ENCODE data around the gene KCNAB2.

DNA sequence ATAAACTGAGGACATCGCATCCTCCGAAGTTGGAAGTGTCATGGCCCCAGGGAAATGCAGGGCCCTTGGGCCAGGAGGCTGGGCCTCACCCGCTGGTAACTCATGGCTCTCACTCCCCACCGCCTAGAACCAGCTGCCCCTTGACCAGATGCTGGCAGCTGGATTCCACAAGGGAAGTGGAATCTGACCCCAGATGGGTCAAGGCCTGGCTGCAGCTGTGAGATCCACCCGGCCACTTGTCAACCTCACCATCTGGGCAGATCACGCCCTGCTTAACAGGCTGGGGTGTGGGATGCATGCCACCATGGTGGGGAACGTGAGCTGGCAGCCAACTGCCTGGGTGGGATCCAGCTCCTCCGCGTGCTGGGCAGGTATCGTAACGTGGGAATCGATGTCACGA, 25.5 kb downstream of the KCNAB2 start:
- TF ChIP-seq CTCF (conservative IDR thresholded peaks at IDR 0.05; ENCODE audit: low read length) (no peak), EZH2phosphoT487 (IDR thresholded peaks at IDR 0.05; ENCODE audit: borderline replicate concordance) (no peak)
